ENCODE data around the gene SAP25.
"Not testable (repeated sequence)": the region's sequence is repeated elsewhere in the genome, so short reads cannot be mapped to it uniquely, and the experiment has no call there.

Gene SAP25

DNA sequence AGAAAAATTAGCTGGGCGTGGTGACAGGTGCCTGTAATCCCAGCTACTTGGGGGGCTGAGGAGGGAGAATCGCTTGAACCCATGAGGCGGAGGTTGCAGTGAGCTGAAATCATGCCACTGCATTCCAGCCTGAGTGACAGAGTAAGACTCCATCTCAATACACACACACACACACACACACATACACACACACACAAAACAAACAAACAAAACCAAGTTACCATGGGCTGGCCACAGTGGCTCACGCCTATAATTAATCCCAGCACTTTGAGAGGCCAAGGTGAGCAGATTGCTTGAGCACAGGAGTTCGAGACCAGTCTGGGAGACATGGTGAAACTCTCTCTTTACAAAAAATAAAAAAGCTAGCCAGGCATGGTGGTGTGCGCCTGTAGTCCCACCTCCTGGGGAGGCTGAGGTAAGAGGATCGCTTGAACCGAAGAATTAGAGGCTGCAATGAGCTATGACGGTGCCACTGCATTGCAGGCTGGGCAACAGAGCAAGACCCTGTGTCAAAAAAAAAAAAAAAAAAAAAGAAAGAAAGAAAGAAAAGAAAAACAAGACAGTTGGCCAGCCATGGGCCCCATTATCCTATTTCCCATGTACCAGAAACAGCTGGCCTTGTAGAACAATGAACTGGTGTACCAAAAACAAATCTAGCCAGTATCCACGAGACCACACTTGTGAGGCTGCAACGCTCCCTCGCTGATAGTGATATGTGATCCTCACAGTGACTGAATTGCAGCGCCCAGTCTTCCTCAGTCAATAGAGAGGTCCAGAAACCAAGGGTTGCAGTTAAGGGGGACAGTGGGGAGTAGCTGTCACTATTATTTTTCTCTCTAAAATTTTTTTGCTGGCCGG lies 41.3 kb downstream of the SAP25 start:
- TF ChIP-seq, protein P1, sequence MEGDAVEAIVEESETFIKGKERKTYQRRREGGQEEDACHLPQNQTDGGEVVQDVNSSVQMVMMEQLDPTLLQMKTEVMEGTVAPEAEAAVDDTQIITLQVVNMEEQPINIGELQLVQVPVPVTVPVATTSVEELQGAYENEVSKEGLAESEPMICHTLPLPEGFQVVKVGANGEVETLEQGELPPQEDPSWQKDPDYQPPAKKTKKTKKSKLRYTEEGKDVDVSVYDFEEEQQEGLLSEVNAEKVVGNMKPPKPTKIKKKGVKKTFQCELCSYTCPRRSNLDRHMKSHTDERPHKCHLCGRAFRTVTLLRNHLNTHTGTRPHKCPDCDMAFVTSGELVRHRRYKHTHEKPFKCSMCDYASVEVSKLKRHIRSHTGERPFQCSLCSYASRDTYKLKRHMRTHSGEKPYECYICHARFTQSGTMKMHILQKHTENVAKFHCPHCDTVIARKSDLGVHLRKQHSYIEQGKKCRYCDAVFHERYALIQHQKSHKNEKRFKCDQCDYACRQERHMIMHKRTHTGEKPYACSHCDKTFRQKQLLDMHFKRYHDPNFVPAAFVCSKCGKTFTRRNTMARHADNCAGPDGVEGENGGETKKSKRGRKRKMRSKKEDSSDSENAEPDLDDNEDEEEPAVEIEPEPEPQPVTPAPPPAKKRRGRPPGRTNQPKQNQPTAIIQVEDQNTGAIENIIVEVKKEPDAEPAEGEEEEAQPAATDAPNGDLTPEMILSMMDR (IDR thresholded peaks at IDR 0.05), result no peak
- Histone ChIP-seq H3K27me3 (peaks cover 0 to 26% of the 10 kb centered on the region in 2 donors), H3K36me3 (no peaks in the 10 kb centered on the region), H3K4me1 (no peaks in the 10 kb centered on the region), H3K4me3 (no peak overlapping the region), H3K27ac (no peak overlapping the region), H3K9me3 (no peaks in the 10 kb centered on the region)
- no peak for DNase-seq
- intact Hi-C loops (cut with DNase I; ENCODE audit: low total_unique reads), result no loop called here

- H3K36me3 ChIP-seq; H3K4me1 ChIP-seq; H3K9me3 ChIP-seq; H3K27ac ChIP-seq; DNase-seq; H3K4me3 ChIP-seq; intact Hi-C loops (cut with DNase I; ENCODE audit: low total_unique reads): not testable (repeated sequence)
- peaks cover 0 to 26% of the 10 kb centered on the region in 2 donors for H3K27me3 ChIP-seq
Measured at GRCh38 chr7:100528108-100528866, 45.4 kb downstream of the SAP25 start.

DNA sequence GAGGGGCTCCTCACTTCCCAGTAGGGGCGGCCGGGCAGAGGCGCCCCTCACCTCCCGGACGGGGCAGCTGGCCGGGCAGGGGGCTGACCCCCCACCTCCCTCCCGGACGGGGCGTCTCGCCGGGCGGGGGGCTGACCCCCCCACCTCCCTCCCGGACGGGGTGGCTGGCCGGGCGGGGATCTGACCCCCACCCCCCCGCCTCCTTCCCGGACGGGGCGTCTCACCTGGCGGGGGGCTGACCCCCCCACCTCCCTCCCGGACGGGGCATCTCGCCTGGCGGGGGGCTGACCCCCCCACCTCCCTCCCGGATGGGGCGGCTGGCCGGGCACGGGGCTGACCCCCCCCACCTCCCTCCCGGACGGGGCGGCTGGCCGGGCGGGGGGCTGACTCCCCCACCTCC lies 50.5 kb downstream of the SAP25 start:
- DNase-seq; H3K27ac ChIP-seq; intact Hi-C loops (cut with DNase I; ENCODE audit: low total_unique reads): not testable (repeated sequence)

More for the DNA sequence above, 50.5 kb downstream of the SAP25 start:
- not testable (repeated sequence) for H3K4me1 ChIP-seq, H3K9me3 ChIP-seq, H3K27me3 ChIP-seq, H3K4me3 ChIP-seq, H3K36me3 ChIP-seq
